B cell (primary cell): ENCODE data around the gene CDS2. TPM values are rescaled to one million over a fixed set of nuclear protein-coding genes. Genes with fewer than 3 reads are reported as not detected.
A peak's percentile ranks its signal among the peaks of the same experiment; 100 is the strongest.

Experiments
- ATAC-seq: fragments of 200-7000 bp; cut with Tn5 transposase; one replicate; pipeline ENCODE4 v1.10.0; 2021; ENCODE audit warnings: low read depth, mild to moderate bottlenecking, moderate number of reproducible peaks, moderate library complexity
- CTCF ChIA-PET: fragments of 350-600 bp; sonication (Branson Sonifier 250); formaldehyde crosslinking; loops from one replicate; lab custom pipeline; 2021; ENCODE audit warnings: antibody characterized with exemption, inconsistent platforms; lab: Charles Lee
- POLR2A ChIA-PET: fragments of 350-600 bp; sonication (Branson Sonifier 250); formaldehyde crosslinking; loops from one replicate; lab custom pipeline; 2021; ENCODE audit warnings: antibody characterized with exemption; lab: Charles Lee
- DNase-seq: peaks from one replicate; pipeline ENCODE4 v3.0.0; 2013
- H2AFZ ChIP-seq: 2 replicates; pipeline ENCODE4 v1.6.1; 2012; ENCODE audit warnings: mild to moderate bottlenecking, low read depth, low read length; ENCODE audit not compliant: insufficient read depth, poor library complexity, severe bottlenecking
- H3K27ac ChIP-seq, 2 donors: 1 replicate in 1 of 2; 2 replicates in 1 of 2; pipeline ENCODE4 v1.5.1; 2012 to 2013; ENCODE audit warnings: low read length in 2 of 2, mild to moderate bottlenecking in 2 of 2, moderate library complexity in 1 of 2
- H3K27me3 ChIP-seq, 4 experiments: fragments of 200-600 bp in 1 of 4; sonication (generic) in 1 of 4; replicated peaks in 1 of 4; 1 replicate in 2 of 4; 2 replicates in 2 of 4; pipeline versions ENCODE4 v1.6.1 to v1.7.0; 2013 to 2016; ENCODE audit warnings: low read length in 3 of 4, mild to moderate bottlenecking in 2 of 4, mixed read lengths in 1 of 4, moderate library complexity in 1 of 4; ENCODE audit not compliant: insufficient read depth in 4 of 4, control insufficient read depth in 3 of 4; ENCODE audit errors: control extremely low read depth in 1 of 4
- H3K36me3 ChIP-seq, 2 experiments: replicated peaks in 1 of 2; 1 replicate in 1 of 2; 2 replicates in 1 of 2; pipeline versions ENCODE4 v1.6.1 to v1.7.1; 2013; ENCODE audit warnings: low read length in 1 of 2; ENCODE audit not compliant: insufficient read depth in 2 of 2, control insufficient read depth in 1 of 2; ENCODE audit errors: control extremely low read depth in 1 of 2, extremely low read depth in 1 of 2
- H3K4me1 ChIP-seq, 2 donors: fragments of 200-600 bp in 1 of 2; sonication (generic) in 1 of 2; 1 replicate in 1 of 2; 2 replicates in 1 of 2; pipeline versions ENCODE4 v1.5.1 to v1.6.1; 2013 to 2017; ENCODE audit warnings: low read length in 2 of 2; ENCODE audit not compliant: control insufficient read depth in 2 of 2, insufficient read depth in 2 of 2
- H3K4me2 ChIP-seq: replicated peaks from 2 replicates; pipeline ENCODE3; 2012; ENCODE audit warnings: mild to moderate bottlenecking, low read depth, low read length; ENCODE audit not compliant: poor library complexity, severe bottlenecking
- H3K4me3 ChIP-seq, 5 experiments: fragments of 200-600 bp in 1 of 5; sonication (generic) in 1 of 5; 1 replicate in 3 of 5; 2 replicates in 2 of 5; pipeline versions ENCODE4 v1.5.1 to v1.7.0; 2011 to 2016; ENCODE audit warnings: low read length in 4 of 5, mild to moderate bottlenecking in 4 of 5, low read depth in 2 of 5, control low read depth in 1 of 5, moderate library complexity in 1 of 5; ENCODE audit not compliant: insufficient read depth in 1 of 5; ENCODE audit errors: control extremely low read depth in 1 of 5, extremely low read depth in 1 of 5
- H3K79me2 ChIP-seq: fragments of 200-600 bp; sonication (generic); one replicate; pipeline ENCODE4 v1.6.0; 2016; ENCODE audit warnings: low read length; ENCODE audit not compliant: control insufficient read depth, insufficient read depth
- H3K9ac ChIP-seq: fragments of 200-600 bp; sonication (generic); 2 replicates; pipeline ENCODE4 v1.6.1; 2017; ENCODE audit warnings: mild to moderate bottlenecking, low read length, moderate library complexity
- H3K9me3 ChIP-seq, 3 donors: one replicate each; pipeline versions ENCODE4 v1.6.1 to v1.7.1; 2013; ENCODE audit warnings: low read length in 2 of 3; ENCODE audit not compliant: control insufficient read depth in 2 of 3, insufficient read depth in 1 of 3; ENCODE audit errors: control extremely low read depth in 1 of 3
- H4K20me1 ChIP-seq: 2 replicates; pipeline ENCODE4 v1.6.0; 2012; ENCODE audit warnings: mild to moderate bottlenecking, low read length; ENCODE audit not compliant: insufficient read depth, control insufficient read depth, poor library complexity, severe bottlenecking
- H3K27ac Mint-ChIP-seq: one replicate; pipeline ENCODE4 v1.8.0; 2021; ENCODE audit warnings: mixed read lengths
- H3K27me3 Mint-ChIP-seq: one replicate; pipeline ENCODE4 v1.8.0; 2021; ENCODE audit warnings: mixed read lengths
- H3K4me1 Mint-ChIP-seq: one replicate; pipeline ENCODE4 v1.8.0; 2021; ENCODE audit warnings: mixed read lengths
- H3K4me3 Mint-ChIP-seq: one replicate; pipeline ENCODE4 v1.8.0; 2021; ENCODE audit warnings: mixed read lengths
- H3K9me3 Mint-ChIP-seq: one replicate; pipeline ENCODE4 v1.8.0; 2022; ENCODE audit warnings: mixed read lengths; ENCODE audit not compliant: insufficient read depth
- EZH2 ChIP-seq: IDR thresholded peaks from 2 replicates; pipeline ENCODE4 v1.6.1; 2012; ENCODE audit warnings: borderline replicate concordance, low read depth, mild to moderate bottlenecking, moderate library complexity, low read length; ENCODE audit not compliant: insufficient read depth, poor library complexity, severe bottlenecking
- WGBS: methylation state at CpG from one replicate; pipeline ENCODE4 v1.1.5; 2013; ENCODE audit warnings: missing lambda C conversion rate; ENCODE audit not compliant: insufficient coverage; 5-methylcytosine and 5-hydroxymethylcytosine counted together
- intact Hi-C: fragments of 100-400 bp; cut with micrococcal nuclease; formaldehyde crosslinking; loops from one replicate; pipeline ENCODE4 v1.10.0; 2022
- polyA plus RNA-seq: library from polyadenylated mRNA; depleted of rRNA; stranded (reverse); fragments of >200 nt; gene quantifications from 2 replicates; pipeline ENCODE4 v1.2.3, GENCODE V29; 2012
- total RNA-seq, 2 donors: library from RNA; stranded (reverse); fragments of 120-200 nt in 1 of 2; gene quantifications; 1 replicate in 1 of 2; 2 replicates in 1 of 2; pipeline versions ENCODE4 v1.2.3 to v1.2.4, GENCODE V29; 2013 to 2022
- TF ChIP-seq, protein P1 (sequence below): fragments of 200-600 bp; IDR thresholded peaks from one replicate; pipeline ENCODE4 v1.8.0; 2022; ENCODE audit warnings: antibody characterized with exemption, mild to moderate bottlenecking

Gene CDS2
- total and polyA plus RNA-seq, 2 donors (not counting 1 experiment from before 2014, with no cell fraction given) = 17.3 to 48.6 TPM

DNA sequence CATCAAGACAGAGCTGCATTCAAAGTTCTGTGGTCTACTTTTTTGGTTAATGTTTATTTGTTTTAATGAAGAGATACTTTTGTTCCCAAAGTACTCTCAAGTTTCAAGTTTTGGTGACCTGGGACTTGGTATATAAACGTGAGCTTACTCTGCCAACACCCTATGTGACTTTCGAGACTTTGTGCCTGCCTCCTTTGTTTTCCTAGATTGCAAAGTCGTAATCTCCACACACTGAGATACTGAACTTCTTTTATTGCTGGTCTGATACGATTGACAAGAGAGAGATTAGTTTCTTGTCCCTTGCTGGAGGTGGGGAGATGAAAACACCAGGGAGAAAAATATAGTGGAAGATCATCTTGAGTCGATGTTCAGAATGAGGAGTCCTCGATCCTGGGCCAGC, 34.9 kb upstream of the CDS2 start:
- peaks cover 24% of the 10 kb centered on the region for H3K4me1 Mint-ChIP-seq
- no peaks in the 10 kb centered on the region for H3K9me3 Mint-ChIP-seq
- H4K20me1 ChIP-seq = no peaks in the 10 kb centered on the region
- no peak overlapping the region for H3K4me3 ChIP-seq
- no peak for TF ChIP-seq EZH2
- TF ChIP-seq, protein P1, sequence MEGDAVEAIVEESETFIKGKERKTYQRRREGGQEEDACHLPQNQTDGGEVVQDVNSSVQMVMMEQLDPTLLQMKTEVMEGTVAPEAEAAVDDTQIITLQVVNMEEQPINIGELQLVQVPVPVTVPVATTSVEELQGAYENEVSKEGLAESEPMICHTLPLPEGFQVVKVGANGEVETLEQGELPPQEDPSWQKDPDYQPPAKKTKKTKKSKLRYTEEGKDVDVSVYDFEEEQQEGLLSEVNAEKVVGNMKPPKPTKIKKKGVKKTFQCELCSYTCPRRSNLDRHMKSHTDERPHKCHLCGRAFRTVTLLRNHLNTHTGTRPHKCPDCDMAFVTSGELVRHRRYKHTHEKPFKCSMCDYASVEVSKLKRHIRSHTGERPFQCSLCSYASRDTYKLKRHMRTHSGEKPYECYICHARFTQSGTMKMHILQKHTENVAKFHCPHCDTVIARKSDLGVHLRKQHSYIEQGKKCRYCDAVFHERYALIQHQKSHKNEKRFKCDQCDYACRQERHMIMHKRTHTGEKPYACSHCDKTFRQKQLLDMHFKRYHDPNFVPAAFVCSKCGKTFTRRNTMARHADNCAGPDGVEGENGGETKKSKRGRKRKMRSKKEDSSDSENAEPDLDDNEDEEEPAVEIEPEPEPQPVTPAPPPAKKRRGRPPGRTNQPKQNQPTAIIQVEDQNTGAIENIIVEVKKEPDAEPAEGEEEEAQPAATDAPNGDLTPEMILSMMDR = no peak
- no peaks in the 10 kb centered on the region for H3K27me3 Mint-ChIP-seq
- no peak overlapping the region for H2AFZ ChIP-seq
- WGBS = 100% methylated on average over 1 of the region's 6 CpGs
- no peak overlapping the region for H3K27ac ChIP-seq
- H3K36me3 ChIP-seq = peaks cover 0 to 3% of the 10 kb centered on the region in 2 experiments
- ATAC-seq (no peak), DNase-seq (no peak)
- peaks cover 23 to 35% of the 10 kb centered on the region in 2 donors for H3K4me1 ChIP-seq
- ChIA-PET CTCF (interaction anchor here (0.9 to 1.9 kb wide), 5 partner anchors 9 to 400 kb away, joined by 3 to 10 read pairs (median 4); no protein-coding TSS in a partner anchor), POLR2A (no interaction called here)
- H3K27me3 ChIP-seq = no peaks in the 10 kb centered on the region
- no peak overlapping the region for H3K4me2 ChIP-seq
- H3K9me3 ChIP-seq = no peaks in the 10 kb centered on the region
- H3K9ac ChIP-seq = no peak overlapping the region
- H3K79me2 ChIP-seq = no peaks in the 10 kb centered on the region
- intact Hi-C loops = no loop called here
- no peak overlapping the region for H3K27ac Mint-ChIP-seq
- no peak overlapping the region for H3K4me3 Mint-ChIP-seq

DNA sequence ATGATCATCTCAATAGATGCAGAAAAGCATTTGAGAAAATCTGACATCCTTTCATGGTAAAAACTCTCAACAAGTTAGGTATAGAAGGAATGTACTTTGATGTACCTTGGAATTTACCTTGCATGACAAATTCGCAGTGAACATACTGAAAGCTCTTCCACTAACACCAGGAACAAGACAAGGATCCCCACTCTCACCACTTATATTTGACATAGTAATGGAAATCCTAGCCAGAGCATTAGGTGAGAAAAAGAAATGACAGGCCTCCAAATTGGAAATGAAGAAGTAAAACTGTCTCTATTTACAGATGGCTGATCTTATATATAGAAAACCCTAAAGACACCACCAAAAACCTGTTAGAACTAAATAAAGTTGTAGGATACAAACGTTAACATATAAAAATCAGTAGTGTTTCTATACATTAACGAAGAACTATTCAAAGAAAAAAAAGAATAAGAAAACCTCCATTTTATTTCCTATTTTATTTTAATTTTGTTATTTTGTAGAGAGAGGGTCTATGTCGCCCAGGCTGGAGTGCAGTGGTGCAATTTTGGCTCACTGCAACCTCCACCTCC, 34.0 kb upstream of the CDS2 start:
- whole genome bisulfite sequencing = no CpG with 5 or more reads among the region's 4 CpGs
- peaks cover 0 to 4% of the 10 kb centered on the region in 2 experiments for H3K36me3 ChIP-seq
- H2AFZ ChIP-seq = no peak overlapping the region
- Mint-ChIP-seq H3K4me1 (peaks cover 24% of the 10 kb centered on the region), H3K9me3 (no peaks in the 10 kb centered on the region), H3K4me3 (no peak overlapping the region), H3K27me3 (no peaks in the 10 kb centered on the region), H3K27ac (peak overlapping the region; percentile 7)
- no peak for TF ChIP-seq EZH2
- TF ChIP-seq, protein P1 = no peak
- no peak overlapping the region for H3K9ac ChIP-seq
- peak; percentile 35 for DNase-seq
- no peaks in the 10 kb centered on the region for H4K20me1 ChIP-seq
- POLR2A ChIA-PET = interaction anchor here (1.9 kb wide), 1 partner anchor 115 kb away, joined by 8 read pairs; no protein-coding TSS in a partner anchor
- CTCF ChIA-PET = interaction anchor here (1.3 to 2.3 kb wide), 4 partner anchors 8 to 334 kb away, joined by 4 to 10 read pairs (median 6); no protein-coding TSS in a partner anchor
- peak overlapping the region; percentile 17 to 24 for H3K27ac ChIP-seq
- peak overlapping the region; percentile 26 for H3K4me2 ChIP-seq
- no peak overlapping the region for H3K4me3 ChIP-seq
- H3K4me1 ChIP-seq = peaks cover 23 to 35% of the 10 kb centered on the region in 2 donors
- no peaks in the 10 kb centered on the region for H3K9me3 ChIP-seq
- no peaks in the 10 kb centered on the region for H3K27me3 ChIP-seq
- ATAC-seq = no peak
- intact Hi-C loops = no loop called here
- no peaks in the 10 kb centered on the region for H3K79me2 ChIP-seq
